Measurements from ENCODE around the gene CDK14. TPM values are rescaled to one million over a fixed set of nuclear protein-coding genes. Genes with fewer than 3 reads are reported as not detected.
"Not testable (repeated sequence)": the region's sequence is repeated elsewhere in the genome, so short reads cannot be mapped to it uniquely, and the experiment has no call there.

Gene CDK14
- polyA plus RNA-seq, 3 donors, result 1.7 to 2.5 (median 2.1) TPM

DNA sequence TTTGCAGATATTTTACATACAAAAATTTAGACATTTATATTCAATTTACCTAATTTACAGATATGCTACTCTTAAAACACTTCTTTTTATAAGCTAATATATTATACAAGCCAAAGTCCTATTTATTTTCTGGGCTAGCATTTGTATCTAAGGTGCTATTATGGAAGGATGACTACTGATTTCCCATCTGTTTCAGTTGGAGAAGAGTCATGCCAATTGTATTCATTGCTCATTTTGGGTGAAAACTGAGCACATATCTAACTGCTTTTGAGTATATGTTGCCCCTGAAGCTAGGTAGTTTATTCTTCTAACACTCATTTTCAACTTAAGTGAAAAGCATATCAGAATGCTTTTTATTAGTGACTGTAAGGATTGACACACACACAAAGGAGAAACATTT, 172.9 kb downstream of the CDK14 start:
- no peak overlapping the region for H3K4me2 ChIP-seq (replicated peaks; ENCODE audit: extremely low read depth, low read length, poor library complexity, severe bottlenecking)
- no peak overlapping the region for H3K27ac ChIP-seq (ENCODE audit: low read depth in 1 of 2, low read length in 2 of 2)
- no peak overlapping the region for H3K9ac ChIP-seq (ENCODE audit: insufficient read depth, low read length, poor library complexity, severe bottlenecking)
- Mint-ChIP-seq H3K9me3 (peaks cover 18 to 31% (median 24%) of the 10 kb centered on the region in 7 donors), H3K4me1 (peaks cover 4% of the 10 kb centered on the region), H3K36me3 (peaks cover 23 to 30% of the 10 kb centered on the region in 2 donors), H3K27me3 (ENCODE audit: low read depth in 3 of 3) (peaks cover 0 to 2% (median 0%) of the 10 kb centered on the region in 3 donors), H3K4me3 (no peak overlapping the region), H3K27ac (no peak overlapping the region)
- peaks cover 27 to 29% of the 10 kb centered on the region in 2 donors for H3K9me3 ChIP-seq (replicated peaks in 1 of 2; ENCODE audit: control insufficient read depth in 1 of 2, insufficient read depth in 1 of 2, low read length in 2 of 2)
- peaks cover 0 to 24% of the 10 kb centered on the region in 2 donors for H3K36me3 ChIP-seq (replicated peaks in 1 of 2; ENCODE audit: control insufficient read depth in 1 of 2, insufficient read depth in 2 of 2, low read length in 2 of 2)
- no peaks in the 10 kb centered on the region for H3K79me2 ChIP-seq (ENCODE audit: insufficient read depth, low read length)
- TF ChIP-seq, protein P1, sequence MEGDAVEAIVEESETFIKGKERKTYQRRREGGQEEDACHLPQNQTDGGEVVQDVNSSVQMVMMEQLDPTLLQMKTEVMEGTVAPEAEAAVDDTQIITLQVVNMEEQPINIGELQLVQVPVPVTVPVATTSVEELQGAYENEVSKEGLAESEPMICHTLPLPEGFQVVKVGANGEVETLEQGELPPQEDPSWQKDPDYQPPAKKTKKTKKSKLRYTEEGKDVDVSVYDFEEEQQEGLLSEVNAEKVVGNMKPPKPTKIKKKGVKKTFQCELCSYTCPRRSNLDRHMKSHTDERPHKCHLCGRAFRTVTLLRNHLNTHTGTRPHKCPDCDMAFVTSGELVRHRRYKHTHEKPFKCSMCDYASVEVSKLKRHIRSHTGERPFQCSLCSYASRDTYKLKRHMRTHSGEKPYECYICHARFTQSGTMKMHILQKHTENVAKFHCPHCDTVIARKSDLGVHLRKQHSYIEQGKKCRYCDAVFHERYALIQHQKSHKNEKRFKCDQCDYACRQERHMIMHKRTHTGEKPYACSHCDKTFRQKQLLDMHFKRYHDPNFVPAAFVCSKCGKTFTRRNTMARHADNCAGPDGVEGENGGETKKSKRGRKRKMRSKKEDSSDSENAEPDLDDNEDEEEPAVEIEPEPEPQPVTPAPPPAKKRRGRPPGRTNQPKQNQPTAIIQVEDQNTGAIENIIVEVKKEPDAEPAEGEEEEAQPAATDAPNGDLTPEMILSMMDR (IDR thresholded peaks at IDR 0.05), result no peak
- no peaks in the 10 kb centered on the region for H3K4me1 ChIP-seq (ENCODE audit: control insufficient read depth in 1 of 2, insufficient read depth in 2 of 2, low read length in 2 of 2)
- H4K20me1 ChIP-seq (ENCODE audit: insufficient read depth, low read length), result no peaks in the 10 kb centered on the region
- DNase-seq, result no peak
- no peaks in the 10 kb centered on the region for H3K27me3 ChIP-seq (ENCODE audit: control insufficient read depth in 2 of 2, insufficient read depth in 2 of 2, low read length in 2 of 2)
- H3K4me3 ChIP-seq (replicated peaks in 1 of 3; ENCODE audit: low read depth in 2 of 3, low read length in 3 of 3), result no peak overlapping the region
- intact Hi-C loops (cut with micrococcal nuclease), result no loop called here
- H2AFZ ChIP-seq (ENCODE audit: insufficient read depth, low read depth, low read length, poor library complexity, severe bottlenecking), result no peak overlapping the region

DNA sequence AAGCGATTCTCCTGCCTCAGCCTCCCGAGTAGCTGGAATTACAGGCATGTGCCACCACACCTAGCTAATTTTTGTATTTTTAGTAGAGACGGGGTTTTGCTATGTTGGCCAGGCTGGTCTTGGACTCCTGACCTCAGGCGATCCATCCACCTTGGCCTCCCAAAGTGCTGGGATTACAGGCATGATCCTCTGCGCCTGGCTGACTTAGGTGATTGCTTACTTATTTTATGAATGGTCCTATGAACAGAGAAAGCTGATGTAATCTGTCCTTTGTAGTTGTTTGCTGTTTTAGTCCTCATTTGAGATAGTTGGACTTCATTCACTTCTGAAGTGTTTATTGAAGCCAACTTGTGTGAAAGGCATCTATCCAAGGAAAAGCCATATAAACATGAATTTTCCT, 173.4 kb downstream of the CDK14 start:
- H4K20me1 ChIP-seq (ENCODE audit: insufficient read depth, low read length); H3K27me3 ChIP-seq (ENCODE audit: control insufficient read depth in 2 of 2, insufficient read depth in 2 of 2, low read length in 2 of 2); DNase-seq; H3K4me2 ChIP-seq (replicated peaks; ENCODE audit: extremely low read depth, low read length, poor library complexity, severe bottlenecking); H3K9ac ChIP-seq (ENCODE audit: insufficient read depth, low read length, poor library complexity, severe bottlenecking); H3K79me2 ChIP-seq (ENCODE audit: insufficient read depth, low read length); H3K27me3 Mint-ChIP-seq (ENCODE audit: low read depth in 3 of 3); intact Hi-C loops (cut with micrococcal nuclease); H3K4me3 Mint-ChIP-seq; H3K4me1 Mint-ChIP-seq; H3K27ac ChIP-seq (ENCODE audit: low read depth in 1 of 2, low read length in 2 of 2); H3K4me3 ChIP-seq (replicated peaks in 1 of 3; ENCODE audit: low read depth in 2 of 3, low read length in 3 of 3); H2AFZ ChIP-seq (ENCODE audit: insufficient read depth, low read depth, low read length, poor library complexity, severe bottlenecking); H3K4me1 ChIP-seq (ENCODE audit: control insufficient read depth in 1 of 2, insufficient read depth in 2 of 2, low read length in 2 of 2); H3K27ac Mint-ChIP-seq: not testable (repeated sequence)
- no CpG with 5 or more reads among the region's 5 CpGs for WGBS (ENCODE audit: insufficient coverage)
- Mint-ChIP-seq H3K9me3 (peaks cover 18 to 31% (median 24%) of the 10 kb centered on the region in 7 donors), H3K36me3 (peaks cover 23 to 30% of the 10 kb centered on the region in 2 donors)
- H3K9me3 ChIP-seq (replicated peaks in 1 of 2; ENCODE audit: control insufficient read depth in 1 of 2, insufficient read depth in 1 of 2, low read length in 2 of 2), result peaks cover 27 to 29% of the 10 kb centered on the region in 2 donors
- H3K36me3 ChIP-seq (replicated peaks in 1 of 2; ENCODE audit: control insufficient read depth in 1 of 2, insufficient read depth in 2 of 2, low read length in 2 of 2), result peaks cover 0 to 24% of the 10 kb centered on the region in 2 donors
